Smooth muscle cell (in vitro differentiated cells): ENCODE data around the gene PTAFR. TPM values are rescaled to one million over a fixed set of nuclear protein-coding genes. Genes with fewer than 3 reads are reported as not detected.

ENCODE experiments used
- DNase-seq: peaks from one replicate; lab custom pipeline; 2025; ENCODE audit not compliant: unreplicated experiment; lab: John Stamatoyannopoulos, UW
- H2AFZ ChIP-seq: fragments of 200-600 bp; sonication (generic); 2 replicates; pipeline ENCODE4 v1.6.0; 2016; ENCODE audit warnings: antibody characterized with exemption, low read depth, mild to moderate bottlenecking
- H3F3A ChIP-seq: fragments of 200-600 bp; sonication (generic); 2 replicates; pipeline ENCODE4 v1.6.0; 2017; ENCODE audit warnings: antibody characterized with exemption, low read depth
- H3K27ac ChIP-seq: fragments of 200-600 bp; sonication (generic); 2 replicates; pipeline ENCODE4 v1.5.1; 2016; ENCODE audit warnings: low read depth, mild to moderate bottlenecking
- H3K27me3 ChIP-seq: fragments of 200-600 bp; sonication (generic); 2 replicates; pipeline ENCODE4 v1.6.1; 2016; ENCODE audit warnings: low read depth, mild to moderate bottlenecking
- H3K36me3 ChIP-seq: fragments of 200-600 bp; sonication (generic); 2 replicates; pipeline ENCODE4 v1.5.1; 2016; ENCODE audit warnings: low read depth
- H3K4me1 ChIP-seq: fragments of 200-600 bp; sonication (generic); 2 replicates; pipeline ENCODE4 v1.5.1; 2016; ENCODE audit warnings: low read depth
- H3K4me2 ChIP-seq: fragments of 200-600 bp; sonication (generic); 2 replicates; pipeline ENCODE4 v1.6.0; 2016; ENCODE audit warnings: mild to moderate bottlenecking
- H3K4me3 ChIP-seq: fragments of 200-600 bp; sonication (generic); 2 replicates; pipeline ENCODE4 v1.5.1; 2016; ENCODE audit warnings: mild to moderate bottlenecking
- H3K79me2 ChIP-seq: fragments of 200-600 bp; sonication (generic); 2 replicates; pipeline ENCODE4 v1.6.0; 2016; ENCODE audit warnings: low read depth, mild to moderate bottlenecking
- H3K9ac ChIP-seq: fragments of 200-600 bp; sonication (generic); 2 replicates; pipeline ENCODE4 v1.6.0; 2016; ENCODE audit warnings: low read depth
- H3K9me3 ChIP-seq: fragments of 200-600 bp; sonication (generic); replicated peaks from 2 replicates; pipeline ENCODE4 v1.5.1; 2016; ENCODE audit warnings: low read depth
- H4K20me1 ChIP-seq: fragments of 200-600 bp; sonication (generic); 2 replicates; pipeline ENCODE4 v1.6.0; 2016; ENCODE audit warnings: low read depth
- WGBS: methylation state at CpG from one replicate; pipeline ENCODE4 v1.1.7; 2016; ENCODE audit warnings: low lambda C conversion rate; 5-methylcytosine and 5-hydroxymethylcytosine counted together
- polyA plus RNA-seq: library from polyadenylated mRNA; unstranded; fragments of >200 nt; fragmentation: Nextera tagmentation; extraction: Ambion mirVana; gene quantifications from 2 replicates; pipeline ENCODE4 v1.2.1, GENCODE V29; 2016
- total RNA-seq: library from RNA; depleted of rRNA; stranded (reverse); fragments of >200 nt; gene quantifications from 2 replicates; pipeline ENCODE4 v1.2.3, GENCODE V29; 2014
- TF ChIP-seq, protein P1 (sequence below): fragments of 200-600 bp; sonication (generic); IDR thresholded peaks from 2 replicates; pipeline ENCODE4 v1.5.1; 2017; ENCODE audit warnings: borderline replicate concordance, mild to moderate bottlenecking, antibody characterized with exemption; ENCODE audit not compliant: insufficient read depth, poor library complexity, severe bottlenecking

Gene PTAFR
- total and polyA plus RNA-seq, 2 experiments from 2014 or later, result 0.16 to 0.49 TPM

- H3F3A ChIP-seq, result no peaks in the 10 kb centered on the region
Measured at GRCh38 chr1:28148880-28149195, 27.7 kb downstream of the PTAFR start.

GRCh38 chr1:28147264-28148094 is 29.0 kb downstream of the PTAFR start:
- TF ChIP-seq, protein P1, sequence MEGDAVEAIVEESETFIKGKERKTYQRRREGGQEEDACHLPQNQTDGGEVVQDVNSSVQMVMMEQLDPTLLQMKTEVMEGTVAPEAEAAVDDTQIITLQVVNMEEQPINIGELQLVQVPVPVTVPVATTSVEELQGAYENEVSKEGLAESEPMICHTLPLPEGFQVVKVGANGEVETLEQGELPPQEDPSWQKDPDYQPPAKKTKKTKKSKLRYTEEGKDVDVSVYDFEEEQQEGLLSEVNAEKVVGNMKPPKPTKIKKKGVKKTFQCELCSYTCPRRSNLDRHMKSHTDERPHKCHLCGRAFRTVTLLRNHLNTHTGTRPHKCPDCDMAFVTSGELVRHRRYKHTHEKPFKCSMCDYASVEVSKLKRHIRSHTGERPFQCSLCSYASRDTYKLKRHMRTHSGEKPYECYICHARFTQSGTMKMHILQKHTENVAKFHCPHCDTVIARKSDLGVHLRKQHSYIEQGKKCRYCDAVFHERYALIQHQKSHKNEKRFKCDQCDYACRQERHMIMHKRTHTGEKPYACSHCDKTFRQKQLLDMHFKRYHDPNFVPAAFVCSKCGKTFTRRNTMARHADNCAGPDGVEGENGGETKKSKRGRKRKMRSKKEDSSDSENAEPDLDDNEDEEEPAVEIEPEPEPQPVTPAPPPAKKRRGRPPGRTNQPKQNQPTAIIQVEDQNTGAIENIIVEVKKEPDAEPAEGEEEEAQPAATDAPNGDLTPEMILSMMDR, result no peak
- Histone ChIP-seq H2AFZ (no peak overlapping the region), H3K27me3 (no peaks in the 10 kb centered on the region), H3F3A (no peaks in the 10 kb centered on the region), H3K36me3 (no peaks in the 10 kb centered on the region), H3K9me3 (no peaks in the 10 kb centered on the region), H3K4me2 (no peak overlapping the region), H3K4me1 (no peaks in the 10 kb centered on the region), H3K9ac (no peak overlapping the region), H3K79me2 (no peaks in the 10 kb centered on the region), H4K20me1 (no peaks in the 10 kb centered on the region), H3K27ac (no peak overlapping the region), H3K4me3 (no peak overlapping the region)
- WGBS, result 68% methylated on average over 16 of the region's 16 CpGs
- DNase-seq, result no peak

More at GRCh38 chr1:28148880-28149195, 27.7 kb downstream of the PTAFR start:
- DNase-seq, result no peak
- Histone ChIP-seq H3K9me3 (no peaks in the 10 kb centered on the region), H2AFZ (no peak overlapping the region), H4K20me1 (no peaks in the 10 kb centered on the region), H3K27me3 (no peaks in the 10 kb centered on the region), H3K36me3 (no peaks in the 10 kb centered on the region), H3K27ac (no peak overlapping the region), H3K9ac (no peak overlapping the region), H3K4me2 (no peak overlapping the region), H3K79me2 (no peaks in the 10 kb centered on the region), H3K4me1 (no peaks in the 10 kb centered on the region), H3K4me3 (no peak overlapping the region)
- TF ChIP-seq, protein P1, result no peak
- WGBS, result 91% methylated on average over 1 of the region's 1 CpG

GRCh38 chr1:28145728-28146127 is 30.8 kb downstream of the PTAFR start:
- 98% methylated on average over 5 of the region's 5 CpGs for WGBS
- Histone ChIP-seq H3K27ac (no peak overlapping the region), H3F3A (no peaks in the 10 kb centered on the region), H2AFZ (no peak overlapping the region), H3K4me3 (no peak overlapping the region), H3K4me1 (no peaks in the 10 kb centered on the region), H3K27me3 (no peaks in the 10 kb centered on the region), H3K36me3 (no peaks in the 10 kb centered on the region), H4K20me1 (no peaks in the 10 kb centered on the region), H3K9ac (no peak overlapping the region), H3K79me2 (no peaks in the 10 kb centered on the region), H3K9me3 (no peaks in the 10 kb centered on the region), H3K4me2 (no peak overlapping the region)
- TF ChIP-seq, protein P1, result no peak
- DNase-seq, result no peak
